MM.1S (cell line): Measurements from ENCODE around the gene CLIC5.

Experiments
- CTCF ChIP-seq: fragments of 300-600 bp; sonication (generic); IDR thresholded peaks from 2 replicates; pipeline ENCODE4 v1.5.1; 2016; ENCODE audit warnings: antibody characterized with exemption, low read length, mixed read lengths
- EZH2 ChIP-seq: fragments of 300-600 bp; sonication (generic); optimal IDR thresholded peaks from 2 replicates; pipeline ENCODE3; 2017; ENCODE audit warnings: low read depth, mild to moderate bottlenecking, antibody characterized with exemption, low read length, mixed read lengths
- EZH2phosphoT487 ChIP-seq: fragments of 300-600 bp; sonication (generic); IDR thresholded peaks from 2 replicates; pipeline ENCODE4 v1.6.1; 2018; ENCODE audit warnings: antibody characterized with exemption, low read length

GRCh38 chr6:45858691-45859090 is 157.0 kb downstream of the CLIC5 start:
- TF ChIP-seq CTCF, result no peak
- TF ChIP-seq EZH2, result no peak
- TF ChIP-seq EZH2phosphoT487, result no peak
